ENCODE data around the gene SDR42E1.
A peak's percentile ranks its signal among the peaks of the same experiment; 100 is the strongest.

Gene SDR42E1

DNA sequence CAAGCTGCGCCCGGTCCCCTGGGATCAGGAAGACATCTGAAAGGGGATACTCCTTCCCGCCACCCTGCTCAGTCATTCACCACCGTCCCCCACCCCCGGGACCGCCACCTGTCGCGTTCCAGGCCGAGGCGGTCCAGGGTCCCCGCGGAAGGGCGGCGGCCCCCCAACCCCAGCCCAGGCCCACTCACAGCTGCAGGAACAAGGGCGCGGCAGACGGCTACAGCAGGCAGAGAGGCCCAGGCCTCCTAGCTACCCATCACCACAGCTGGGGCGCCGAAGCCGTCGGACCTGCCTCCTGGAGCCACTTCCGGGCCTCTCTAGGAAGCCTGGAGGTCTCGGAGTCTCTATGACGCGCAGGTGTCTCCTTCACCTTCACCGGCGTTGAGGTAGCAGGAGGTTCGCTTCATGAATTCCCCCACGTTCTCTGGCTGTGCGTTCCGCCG lies at the start of gene SDR42E1:
Gene SDR42E1, minus strand, starts transcription at position 272 of the 443 bp plus-strand sequence. CDS start 10,612 bp downstream, outside the sequence.
- DNase-seq: peak; percentile 66

DNA sequence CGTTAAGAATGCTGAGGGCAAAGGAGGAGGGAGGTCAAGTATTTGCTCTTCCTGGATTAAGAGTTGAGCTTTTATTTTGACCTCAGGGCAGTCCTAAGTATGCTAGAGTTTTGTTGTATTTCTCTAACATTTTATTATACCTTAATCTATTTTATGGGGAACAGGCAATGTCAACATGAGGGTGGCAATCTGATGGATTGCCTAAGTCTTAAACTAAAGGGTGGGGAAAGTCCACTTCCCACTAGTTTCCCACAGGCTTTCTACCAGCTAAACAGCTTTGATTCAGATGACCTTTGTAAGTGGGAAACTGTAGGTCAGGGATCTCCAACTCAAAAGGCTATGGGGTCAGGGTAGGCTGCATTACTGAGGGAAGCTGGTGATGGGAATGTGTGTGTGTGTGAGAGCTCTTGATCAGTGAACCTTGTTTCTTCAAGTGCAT lies 48.7 kb upstream of the SDR42E1 start:
- no peak for DNase-seq

DNA sequence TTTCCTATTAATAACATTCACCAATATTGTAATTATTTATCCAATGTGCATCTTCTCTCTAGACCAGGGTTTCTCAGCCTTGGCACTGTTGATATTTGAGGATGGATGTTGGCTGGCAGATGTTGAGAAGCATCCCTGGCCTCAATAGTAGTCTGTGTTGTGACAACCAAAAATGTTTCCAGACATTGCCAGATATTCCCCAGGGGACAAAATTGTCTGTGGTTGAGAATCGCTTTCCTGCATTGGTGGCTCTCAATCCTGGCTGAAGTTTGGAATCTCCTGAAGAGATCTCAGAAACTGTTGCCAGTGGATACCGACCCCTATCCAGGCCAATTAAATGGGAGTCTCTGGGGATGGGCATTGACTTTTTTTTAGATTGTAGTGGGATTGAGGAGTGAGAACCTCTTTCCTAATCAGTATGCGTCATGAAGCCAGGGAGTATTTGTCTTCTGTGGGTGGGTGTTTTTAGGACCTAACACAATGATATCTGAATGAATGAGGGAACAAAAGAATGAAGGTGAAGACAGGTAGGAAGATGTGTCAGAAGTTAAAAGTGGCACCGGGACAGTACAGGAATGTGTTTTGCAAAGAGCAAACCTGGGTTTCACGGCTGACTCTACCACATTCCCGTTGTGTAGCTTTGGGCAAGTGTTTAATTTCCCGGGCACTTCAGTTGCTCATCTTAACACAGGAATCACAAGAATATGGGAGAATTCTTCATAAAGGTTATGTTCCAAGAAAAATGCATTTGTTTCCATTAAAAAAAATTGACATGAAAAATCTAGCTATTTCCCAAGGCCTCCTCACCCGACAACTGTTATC lies 48.1 kb upstream of the SDR42E1 start:
- DNase-seq: no peak

- DNase-seq: no peak
Observed at GRCh38 chr16:82056550-82056896, 45.3 kb upstream of the SDR42E1 start.

GRCh38 chr16:82055728-82056549 lies 44.7 kb upstream of the SDR42E1 start:
- DNase-seq: no peak

DNA sequence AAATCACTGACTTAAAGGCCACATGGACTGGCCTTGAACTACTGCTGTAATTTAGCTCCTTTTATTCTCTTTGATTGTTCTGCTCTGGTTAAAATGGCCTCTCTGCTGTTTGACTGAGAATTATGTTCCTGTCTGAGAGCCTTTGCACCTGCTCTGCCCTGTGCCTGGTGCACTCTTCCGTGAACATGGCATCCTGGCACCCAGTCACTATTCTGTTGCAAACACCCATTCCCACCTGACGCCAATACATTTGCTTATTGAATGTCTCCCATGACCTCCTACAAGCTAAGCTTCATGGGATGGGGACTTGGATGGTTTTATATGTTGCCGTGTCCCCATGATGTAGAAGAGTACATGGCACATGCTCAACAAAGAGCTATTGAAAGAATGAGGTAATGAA lies 43.8 kb upstream of the SDR42E1 start:
- DNase-seq: no peak

- DNase-seq: no peak
Observed at GRCh38 chr16:82051656-82052055, 40.4 kb upstream of the SDR42E1 start.

DNA sequence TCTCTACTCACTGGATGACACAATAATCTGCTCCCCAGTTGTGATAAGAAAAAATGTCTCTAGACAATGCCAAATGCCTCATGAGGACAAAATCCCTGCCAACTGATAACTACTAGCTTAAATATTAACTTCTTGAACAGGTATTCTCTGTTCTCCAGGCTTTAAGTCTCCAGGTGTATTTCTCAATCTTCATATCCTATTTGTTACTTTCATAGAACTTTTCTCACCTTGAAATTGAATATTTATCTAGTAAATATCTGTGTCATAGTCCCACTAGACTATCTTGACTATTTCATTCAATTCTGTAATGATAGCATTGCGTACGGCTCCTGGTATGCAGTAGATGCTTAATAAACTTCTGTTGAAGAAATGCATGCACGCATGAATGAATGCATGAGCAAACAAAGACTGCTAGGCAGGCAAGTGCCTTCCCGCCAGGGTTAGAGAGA lies 39.7 kb upstream of the SDR42E1 start:
- no peak for DNase-seq

- DNase-seq: no peak
Observed at GRCh38 chr16:82050506-82050905, 39.2 kb upstream of the SDR42E1 start.

- no peak for DNase-seq
Observed at GRCh38 chr16:82049484-82049883, 38.2 kb upstream of the SDR42E1 start.

GRCh38 chr16:82047787-82048186 lies 36.5 kb upstream of the SDR42E1 start:
- no peak for DNase-seq

DNA sequence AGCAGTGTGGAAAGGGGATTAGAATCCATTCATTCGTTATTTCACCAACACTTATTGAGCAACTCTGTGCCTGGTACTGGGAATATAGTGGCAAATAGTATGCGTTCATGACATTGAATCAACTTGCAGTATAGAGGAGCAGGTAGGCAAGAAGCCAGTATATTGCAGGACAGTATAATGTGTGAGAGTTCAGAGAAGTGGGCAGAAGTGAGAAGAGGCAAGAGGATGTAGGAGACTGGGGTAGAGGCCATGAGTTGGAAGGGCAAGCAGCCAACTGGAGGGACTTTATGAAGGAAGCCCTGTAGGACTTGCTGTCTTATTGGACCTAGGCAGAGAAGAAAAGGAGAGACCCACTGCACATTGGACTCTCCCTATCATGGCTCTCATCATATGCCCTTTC lies 36.1 kb upstream of the SDR42E1 start:
- DNase-seq: no peak

GRCh38 chr16:82046941-82047340 lies 35.7 kb upstream of the SDR42E1 start:
- DNase-seq: no peak

DNA sequence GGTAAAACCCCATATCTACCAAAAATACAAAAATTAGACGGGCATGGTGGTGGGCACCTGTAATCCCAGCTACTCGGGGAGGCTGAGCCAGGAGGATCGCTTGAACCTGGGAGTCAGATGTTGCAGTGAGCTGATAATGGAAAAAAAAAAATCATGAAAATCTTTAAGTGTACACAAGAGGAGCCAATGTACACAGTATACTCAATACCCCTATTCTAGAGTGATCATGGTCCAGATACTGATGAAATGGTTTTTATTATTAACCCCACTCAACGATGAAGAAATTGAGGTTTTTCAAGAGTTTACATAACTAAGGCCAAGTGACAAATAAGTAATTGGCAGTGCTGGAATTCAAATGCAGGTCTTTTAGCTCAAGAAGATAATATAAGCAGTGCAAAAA lies 35.3 kb upstream of the SDR42E1 start:
- no peak for DNase-seq

GRCh38 chr16:82045465-82045864 lies 34.2 kb upstream of the SDR42E1 start:
- DNase-seq: no peak

DNA sequence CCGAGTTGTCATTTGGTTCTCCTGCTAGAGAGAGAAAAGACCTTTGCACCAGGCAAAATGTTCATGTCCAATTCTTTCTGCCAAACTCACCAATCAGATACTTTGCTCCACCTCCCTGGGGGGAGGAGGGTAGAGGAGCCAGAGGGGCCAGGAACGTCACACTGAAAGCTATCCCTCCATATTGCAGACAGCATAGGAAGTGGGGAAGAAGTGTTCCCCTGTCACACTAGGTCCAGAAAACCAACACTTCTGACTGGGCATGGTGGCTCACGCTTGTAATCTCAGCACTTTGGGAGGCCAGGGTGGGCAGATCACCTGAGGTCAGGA lies 33.3 kb upstream of the SDR42E1 start:
- no peak for DNase-seq

DNA sequence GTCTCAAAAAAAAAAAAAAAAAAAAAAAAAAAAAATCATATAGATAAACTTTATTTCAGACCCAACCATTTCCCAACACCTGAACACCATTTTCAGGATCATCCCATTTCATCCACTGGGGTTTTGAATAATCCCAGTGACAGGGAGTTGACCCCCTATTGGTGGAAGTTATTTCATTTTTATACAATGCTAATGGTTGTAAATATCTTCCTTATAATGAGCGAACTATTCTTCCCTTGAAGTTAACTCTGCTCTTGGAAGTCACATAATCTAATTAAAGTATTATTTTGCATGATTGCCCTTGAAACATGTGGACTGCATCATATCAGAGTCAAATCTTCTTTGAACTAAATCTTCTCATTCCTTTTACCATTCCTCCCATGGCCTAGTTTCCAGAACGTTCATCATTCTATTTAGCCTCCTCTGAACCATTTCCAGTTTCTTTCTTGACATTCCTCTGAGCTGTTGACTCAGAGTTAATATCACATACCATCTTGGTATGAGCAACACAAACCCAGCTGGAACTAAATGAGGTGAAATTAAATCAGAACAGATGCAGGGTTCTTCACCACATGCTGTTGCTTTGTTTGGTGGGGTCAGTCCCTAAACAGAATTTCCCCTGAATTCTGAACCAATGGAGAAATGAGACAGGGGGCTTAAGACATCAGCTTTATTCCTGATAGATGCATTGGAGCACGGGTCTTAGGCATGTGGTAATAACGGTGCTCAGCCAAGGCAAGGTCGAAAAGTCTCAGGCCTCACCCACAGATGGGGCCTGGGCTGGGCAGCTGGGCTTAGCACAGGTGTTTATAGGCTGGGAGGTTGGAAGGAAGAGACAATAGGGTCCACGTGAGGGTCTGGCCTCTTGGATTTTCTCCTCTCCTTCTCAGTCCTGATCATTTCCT lies 32.7 kb upstream of the SDR42E1 start:
- no peak for DNase-seq

- no peak for DNase-seq
Observed at GRCh38 chr16:82042846-82043245, 31.6 kb upstream of the SDR42E1 start.

- DNase-seq: no peak
Observed at GRCh38 chr16:82042144-82042543, 30.9 kb upstream of the SDR42E1 start.

- no peak for DNase-seq
Observed at GRCh38 chr16:82041542-82041941, 30.3 kb upstream of the SDR42E1 start.

DNA sequence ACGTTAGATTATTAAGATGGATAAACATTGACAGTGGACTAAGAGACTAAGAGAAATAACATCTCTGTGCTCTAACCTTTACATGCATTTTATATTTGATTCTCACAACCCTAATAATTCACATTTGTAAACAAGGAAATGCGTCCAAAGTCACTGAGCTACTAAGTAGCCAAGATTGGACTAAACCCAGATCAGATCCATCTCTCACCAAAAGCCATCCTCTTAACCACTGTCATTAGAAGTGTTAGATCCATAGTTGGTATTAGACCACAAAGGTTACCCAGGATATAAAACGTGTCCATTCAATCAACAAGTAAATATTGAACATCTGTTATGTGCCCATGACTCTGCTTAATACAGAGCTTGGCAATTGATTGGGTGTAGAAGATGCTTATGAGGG lies 29.0 kb upstream of the SDR42E1 start:
- DNase-seq: no peak

GRCh38 chr16:82037666-82038065 lies 26.4 kb upstream of the SDR42E1 start:
- no peak for DNase-seq

- no peak for DNase-seq
Observed at GRCh38 chr16:82037251-82037650, 26.0 kb upstream of the SDR42E1 start.

All from activated CD8-positive, alpha-beta memory T cell treated with anti-CD3 and anti-CD28 coated beads, Interleukin-2, amount 50 U/mL, for 4 hours (primary cell).